ENCODE results near the gene PATZ1.

The PATZ1 gene

GRCh38 chr22:31281733-31282132, 64.4 kb downstream of the PATZ1 start:
- no peak for DNase-seq

GRCh38 chr22:31279821-31280505, 66.2 kb downstream of the PATZ1 start:
- DNase-seq: no peak

- DNase-seq: no peak
Observed at GRCh38 chr22:31279327-31279669, 66.8 kb downstream of the PATZ1 start.

GRCh38 chr22:31278626-31279326, 67.4 kb downstream of the PATZ1 start:
- DNase-seq: peak; percentile 29

DNA sequence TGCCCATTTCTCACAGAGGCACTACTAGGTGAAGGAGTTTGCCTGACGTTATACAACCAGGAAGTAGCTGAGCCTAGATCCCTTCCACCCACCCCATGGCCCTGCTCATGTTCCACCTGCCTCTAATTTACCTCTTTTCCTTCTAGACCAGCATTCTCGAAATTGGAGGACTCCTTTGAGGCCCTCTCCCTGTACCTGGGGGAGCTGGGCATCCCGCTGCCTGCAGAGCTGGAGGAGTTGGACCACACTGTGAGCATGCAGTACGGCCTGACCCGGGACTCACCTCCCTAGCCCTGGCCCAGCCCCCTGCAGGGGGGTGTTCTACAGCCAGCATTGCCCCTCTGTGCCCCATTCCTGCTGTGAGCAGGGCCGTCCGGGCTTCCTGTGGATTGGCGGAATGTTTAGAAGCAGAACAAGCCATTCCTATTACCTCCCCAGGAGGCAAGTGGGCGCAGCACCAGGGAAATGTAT, 68.0 kb downstream of the PATZ1 start:
- no peak for DNase-seq

DNA sequence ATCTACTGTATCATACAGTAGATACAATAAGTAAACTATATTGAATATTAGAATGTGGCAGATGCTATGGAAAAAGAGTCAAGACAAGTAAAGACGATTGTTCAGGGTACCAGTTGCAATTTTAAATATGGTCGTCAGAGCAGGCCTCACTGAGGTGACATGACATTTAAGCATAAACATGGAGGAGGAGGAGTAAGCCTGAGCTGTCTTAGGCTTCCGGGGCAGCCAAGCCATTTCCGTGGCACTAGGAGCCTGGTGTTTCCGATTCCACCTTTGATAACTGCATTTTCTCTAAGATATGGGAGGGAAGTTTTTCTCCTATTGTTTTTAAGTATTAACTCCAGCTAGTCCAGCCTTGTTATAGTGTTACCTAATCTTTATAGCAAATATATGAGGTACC, 68.4 kb downstream of the PATZ1 start:
- DNase-seq: no peak

DNA sequence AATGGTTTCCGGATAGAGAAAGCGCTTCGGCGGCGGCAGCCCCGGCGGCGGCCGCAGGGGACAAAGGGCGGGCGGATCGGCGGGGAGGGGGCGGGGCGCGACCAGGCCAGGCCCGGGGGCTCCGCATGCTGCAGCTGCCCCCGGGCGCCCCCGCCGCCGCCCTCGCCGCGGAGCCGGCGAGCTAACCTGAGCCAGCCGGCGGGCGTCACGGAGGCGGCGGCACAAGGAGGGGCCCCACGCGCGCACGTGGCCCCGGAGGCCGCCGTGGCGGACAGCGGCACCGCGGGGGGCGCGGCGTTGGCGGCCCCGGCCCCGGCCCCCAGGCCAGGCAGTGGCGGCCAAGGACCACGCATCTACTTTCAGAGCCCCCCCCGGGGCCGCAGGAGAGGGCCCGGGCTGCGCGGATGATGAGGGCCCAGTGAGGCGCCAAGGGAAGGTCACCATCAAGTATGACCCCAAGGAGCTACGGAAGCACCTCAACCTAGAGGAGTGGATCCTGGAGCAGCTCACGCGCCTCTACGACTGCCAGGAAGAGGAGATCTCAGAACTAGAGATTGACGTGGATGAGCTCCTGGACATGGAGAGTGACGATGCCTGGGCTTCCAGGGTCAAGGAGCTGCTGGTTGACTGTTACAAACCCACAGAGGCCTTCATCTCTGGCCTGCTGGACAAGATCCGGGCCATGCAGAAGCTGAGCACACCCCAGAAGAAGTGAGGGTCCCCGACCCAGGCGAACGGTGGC, 69.5 kb downstream of the PATZ1 start:
- DNase-seq: no peak

Data from stimulated activated naive CD4-positive, alpha-beta T cell treated with Interleukin-2 at 50 U/mL for 16 hours (primary cell).